Femur (tissue), 1 donor: Measurements from ENCODE around the gene PLAC9.

Experiments used
- DNase-seq: peaks from one replicate; pipeline ENCODE4 v3.0.0-alpha.2; 2017

The PLAC9 gene

DNA sequence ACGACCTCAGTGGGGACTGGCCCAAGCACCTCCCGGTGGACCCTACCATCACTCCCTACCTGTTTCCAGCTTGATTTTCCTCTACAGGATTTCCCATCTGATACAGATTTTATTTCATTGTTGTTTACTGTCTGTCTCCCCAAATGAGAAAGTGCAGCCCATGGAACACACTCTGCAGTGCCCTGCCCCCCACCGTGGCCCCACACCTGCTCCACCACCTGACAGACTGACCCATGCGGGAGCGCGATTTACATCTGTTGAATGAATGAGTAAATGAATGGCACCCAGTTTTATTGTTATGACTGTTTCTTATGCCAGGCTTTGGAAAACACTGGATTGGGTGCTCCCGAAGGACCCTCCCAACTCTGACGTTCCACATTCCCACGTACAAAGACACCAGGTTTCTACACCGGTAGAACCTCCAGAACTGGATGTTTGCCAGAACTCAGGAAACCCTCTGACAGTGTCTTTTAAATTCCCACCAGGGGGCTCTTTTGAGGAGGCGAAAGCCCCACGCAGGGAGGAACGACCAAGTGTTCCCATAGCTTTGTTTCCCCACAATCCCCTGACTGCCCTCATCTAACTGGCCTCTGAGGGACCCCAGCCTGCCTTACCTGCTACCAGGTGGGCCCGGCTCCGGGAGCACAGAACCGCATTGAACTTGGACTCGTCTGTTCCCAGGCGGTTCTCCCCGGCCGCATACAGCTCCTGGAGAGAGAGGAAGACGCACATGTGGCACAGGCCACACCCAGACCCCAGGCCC is 29.0 kb downstream of the PLAC9 start:
- no peak for DNase-seq

DNA sequence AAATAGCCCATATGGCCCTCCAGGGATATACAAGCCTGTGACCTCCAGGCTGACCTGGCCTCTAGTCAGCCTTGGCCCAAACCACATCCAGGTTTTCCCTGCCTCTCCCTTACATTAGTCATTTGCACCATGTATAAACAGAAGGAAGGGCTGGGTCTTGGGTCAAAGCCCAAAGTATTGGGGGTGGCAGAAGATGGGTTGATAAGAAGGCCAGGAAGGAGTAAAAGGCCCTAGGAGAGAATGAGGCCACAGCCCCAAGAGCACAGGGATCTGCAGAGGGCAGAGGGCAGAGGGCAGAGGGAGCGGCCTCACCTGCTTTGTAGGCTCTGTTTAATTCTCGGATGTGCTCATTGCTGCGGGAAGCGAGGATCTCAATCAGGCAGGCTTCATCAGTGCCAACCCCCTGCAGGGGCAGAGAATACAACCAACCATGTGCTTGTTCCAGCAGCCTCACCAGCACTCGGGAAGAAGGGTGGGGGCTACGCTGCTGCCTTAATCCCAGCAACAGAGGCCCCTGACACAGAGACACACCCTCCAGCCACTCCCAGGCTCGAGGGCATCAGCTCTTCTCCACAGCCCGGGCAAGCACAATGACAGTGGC is 31.3 kb downstream of the PLAC9 start:
- DNase-seq = no peak

DNA sequence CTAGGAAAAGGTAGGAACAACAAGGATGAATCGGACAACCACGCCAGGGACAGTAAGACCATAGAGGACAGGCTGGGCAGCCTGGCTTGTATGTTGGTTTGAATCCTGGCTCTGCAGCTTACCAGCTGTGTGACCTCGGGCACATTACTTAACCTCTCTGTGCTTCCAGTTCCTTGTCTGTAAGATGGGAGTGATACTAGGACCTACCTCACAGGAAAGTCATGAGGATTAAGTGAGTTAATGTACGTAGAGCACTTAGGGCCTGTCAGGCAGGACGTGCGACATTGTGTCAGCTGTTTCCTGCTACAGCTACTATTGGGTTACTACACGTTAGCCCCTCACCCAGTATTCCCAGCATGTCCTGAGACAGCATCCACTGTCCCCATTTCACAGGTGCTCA is 32.1 kb downstream of the PLAC9 start:
- no peak for DNase-seq

DNA sequence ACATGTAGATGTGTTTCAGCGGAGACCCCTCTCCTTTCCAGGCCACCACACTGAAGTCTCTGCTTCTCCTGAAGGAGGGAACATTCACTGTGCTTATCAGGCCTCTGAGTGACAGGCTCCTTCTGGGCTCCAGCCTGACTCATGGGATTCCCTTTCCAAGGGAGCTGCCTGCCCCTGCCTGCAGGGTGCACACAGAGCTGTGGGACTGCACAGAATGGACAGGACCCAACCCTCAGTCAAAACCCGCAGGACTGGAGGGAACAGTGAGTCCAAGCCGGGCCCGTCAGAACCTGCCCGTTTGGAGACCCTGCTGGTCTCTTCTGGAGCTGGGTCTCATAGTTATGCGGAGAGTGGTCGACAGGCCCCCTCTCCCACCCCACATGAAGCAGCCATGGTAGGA is 32.6 kb downstream of the PLAC9 start:
- no peak for DNase-seq

DNA sequence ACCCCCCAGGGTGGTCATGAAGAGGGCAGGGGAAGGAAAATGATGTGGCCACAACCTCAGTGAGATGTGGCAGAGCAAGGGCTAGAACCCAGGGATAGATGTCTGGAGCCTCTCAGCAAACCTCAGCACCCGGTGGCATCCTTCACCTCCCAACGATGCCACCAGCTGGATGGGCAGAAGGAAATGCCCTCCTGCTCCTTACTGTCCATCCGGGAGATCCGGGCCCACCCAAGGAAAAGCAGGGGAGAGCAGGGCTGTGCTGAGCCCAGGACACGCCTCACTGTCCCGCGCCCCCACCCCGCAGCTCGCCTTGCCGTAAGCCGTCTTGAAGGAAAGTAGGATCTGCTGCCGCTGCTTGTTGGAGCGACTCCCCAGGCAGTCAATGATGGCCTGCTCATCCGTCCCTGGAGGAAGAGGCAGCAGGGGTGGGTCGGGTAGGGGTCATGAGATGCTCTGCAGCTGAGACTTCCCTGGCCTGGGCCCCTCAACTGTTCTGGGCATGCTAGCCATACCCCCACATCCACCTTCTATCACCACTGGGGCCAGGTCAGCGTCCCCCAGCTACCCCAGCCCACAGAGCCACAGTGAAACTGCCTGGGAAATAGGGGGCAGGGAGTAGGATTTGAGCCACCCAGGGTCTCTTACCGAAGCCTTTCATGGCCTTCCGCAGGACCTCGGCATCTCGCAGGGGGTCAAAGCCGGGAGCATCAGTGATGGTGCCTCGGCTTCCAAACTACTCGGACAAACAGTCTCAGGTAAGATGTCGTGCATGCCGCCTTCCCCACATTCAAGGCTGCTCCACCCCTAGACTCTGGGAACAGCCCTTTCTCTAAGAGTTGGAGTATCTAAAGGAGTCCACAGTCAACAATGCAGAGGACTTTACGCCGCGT is 34.3 kb downstream of the PLAC9 start:
- no peak for DNase-seq

DNA sequence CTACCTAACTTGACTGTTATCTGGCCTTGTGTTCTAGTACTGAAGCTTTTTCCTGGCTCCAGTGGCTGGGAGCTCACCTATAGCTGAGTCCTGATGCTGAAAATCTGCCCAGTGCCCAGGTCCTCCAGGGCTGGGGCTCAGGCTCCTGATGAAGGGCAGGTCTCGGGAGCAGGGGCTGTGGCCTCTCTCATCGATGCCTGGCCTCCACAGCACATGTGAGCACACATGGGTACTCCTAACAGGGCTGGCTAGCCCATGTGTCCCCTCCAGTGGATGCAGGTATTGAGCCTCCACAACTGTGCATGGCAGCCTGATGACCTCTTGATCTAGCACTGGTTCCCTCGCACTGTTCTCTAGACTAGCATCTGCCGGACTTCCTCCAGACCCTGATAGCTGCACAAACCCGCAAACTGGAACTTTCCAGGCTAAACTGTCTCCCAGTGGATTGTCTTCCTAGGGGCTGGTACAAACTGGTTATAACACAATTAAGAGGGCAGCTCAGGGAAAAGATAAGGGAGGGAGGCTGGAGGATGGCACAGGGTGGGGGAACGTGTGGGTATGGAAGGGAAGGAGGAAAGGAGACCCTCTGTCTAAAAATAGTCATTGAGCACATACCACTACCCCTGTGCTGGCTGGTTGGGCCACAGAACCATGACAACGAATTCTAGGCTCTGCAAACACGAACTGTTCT is 35.1 kb downstream of the PLAC9 start:
- no peak for DNase-seq

DNA sequence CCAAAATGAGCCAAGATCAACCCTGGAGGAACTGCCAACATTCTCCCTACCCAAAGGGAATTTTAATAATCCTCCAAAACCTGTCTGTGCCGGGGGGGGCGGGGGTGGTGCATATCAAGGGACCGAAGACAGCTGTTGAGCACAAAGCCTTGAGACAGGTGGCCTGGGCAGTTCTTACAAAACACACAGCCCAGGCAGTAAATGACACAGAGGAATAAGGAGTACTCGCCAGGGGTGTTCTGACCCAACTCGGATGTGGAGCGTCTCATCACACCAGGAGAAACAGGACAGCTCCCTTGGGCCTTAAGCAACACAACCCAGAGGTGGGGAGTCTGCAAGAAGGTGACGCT is 35.6 kb downstream of the PLAC9 start:
- no peak for DNase-seq

DNA sequence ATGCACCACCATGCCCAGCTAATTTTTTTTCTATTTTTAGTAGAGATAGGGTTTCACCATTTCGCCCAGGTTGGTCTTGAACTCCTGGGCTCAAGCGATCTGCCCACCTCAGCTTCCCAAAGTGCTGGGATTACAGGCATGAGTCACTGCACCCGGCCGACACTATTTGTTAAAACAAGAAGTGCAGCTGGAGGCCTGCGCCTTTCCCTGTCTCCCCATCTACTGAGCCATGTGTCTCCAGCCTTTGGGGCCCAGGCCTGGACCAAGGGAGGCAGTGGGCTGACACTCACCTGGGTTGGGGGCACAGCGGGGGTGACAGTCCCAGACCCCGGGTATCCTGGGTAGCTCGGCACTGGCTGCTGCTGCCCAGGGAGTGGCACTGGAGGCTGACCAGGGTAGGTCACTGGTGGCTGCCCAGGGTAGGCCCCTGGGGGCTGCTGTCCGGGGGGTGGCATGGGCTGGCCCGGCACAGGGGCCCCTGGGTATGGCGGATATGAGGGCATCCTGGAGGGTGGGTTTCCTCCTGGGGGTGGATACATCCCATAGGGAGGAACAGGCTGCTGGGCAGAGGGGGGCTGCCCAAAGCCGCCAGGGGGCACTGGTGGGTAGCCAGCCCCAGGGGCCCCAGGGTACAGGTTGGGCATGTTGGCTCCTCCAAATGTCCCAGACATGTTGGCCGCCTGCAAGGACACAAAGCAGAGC is 36.3 kb downstream of the PLAC9 start:
- DNase-seq = no peak

DNA sequence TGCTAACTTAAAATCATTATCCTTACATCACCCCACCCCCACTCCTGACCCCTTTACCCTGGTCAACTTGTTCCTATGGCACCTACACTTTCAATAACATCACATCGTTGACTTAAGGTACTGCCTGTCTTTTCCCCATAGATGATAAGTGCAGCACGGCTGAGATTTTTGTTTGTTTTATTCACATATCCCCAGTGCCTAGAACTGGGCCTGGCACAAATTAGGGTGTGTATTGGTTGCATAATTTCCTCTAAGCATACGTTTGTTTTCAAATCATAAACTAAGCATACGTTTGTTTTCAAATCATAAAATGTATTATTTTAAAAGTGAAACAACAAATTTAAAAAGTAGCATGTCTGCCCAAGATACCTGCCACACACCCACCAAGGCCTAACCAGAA is 37.5 kb downstream of the PLAC9 start:
- no peak for DNase-seq

DNA sequence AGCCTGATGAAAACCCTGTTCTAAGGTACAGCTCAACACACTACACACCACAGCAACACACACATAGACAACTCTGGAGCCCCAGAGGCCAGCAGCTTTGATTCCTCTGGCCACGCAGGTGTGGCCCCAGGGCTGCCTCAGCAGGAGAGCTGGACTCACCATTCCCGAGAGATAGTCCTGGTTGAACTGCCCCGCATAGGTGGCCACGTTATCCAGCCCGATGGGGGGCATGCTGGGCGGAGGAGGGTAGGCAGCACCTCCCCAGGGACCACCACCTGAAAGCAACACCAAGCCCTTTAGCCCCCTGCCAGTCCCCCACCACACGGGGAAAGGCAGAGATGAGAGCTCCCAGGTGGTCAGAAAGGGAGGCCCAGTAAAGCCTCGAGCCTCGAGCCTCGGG is 38.1 kb downstream of the PLAC9 start:
- no peak for DNase-seq

DNA sequence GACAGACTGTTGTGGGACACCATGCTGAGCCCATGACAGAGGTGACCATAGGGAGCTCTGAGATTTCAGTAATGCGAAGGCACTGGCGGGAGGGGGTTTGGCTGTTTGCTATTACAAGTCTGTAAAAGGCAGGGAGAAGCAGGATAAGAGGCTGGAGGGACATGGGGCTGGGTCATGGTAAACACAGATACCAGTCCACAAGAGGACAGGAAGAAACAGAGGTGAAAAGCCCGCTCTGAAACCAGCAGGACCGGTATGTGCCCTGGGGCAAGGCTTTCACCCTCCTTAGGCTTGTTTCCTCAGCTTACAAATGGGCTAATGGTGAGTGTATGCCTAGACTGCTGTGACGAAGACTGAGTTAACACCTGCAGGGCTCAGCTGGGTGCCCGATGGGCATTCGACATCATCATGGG is 38.7 kb downstream of the PLAC9 start:
- DNase-seq = no peak

DNA sequence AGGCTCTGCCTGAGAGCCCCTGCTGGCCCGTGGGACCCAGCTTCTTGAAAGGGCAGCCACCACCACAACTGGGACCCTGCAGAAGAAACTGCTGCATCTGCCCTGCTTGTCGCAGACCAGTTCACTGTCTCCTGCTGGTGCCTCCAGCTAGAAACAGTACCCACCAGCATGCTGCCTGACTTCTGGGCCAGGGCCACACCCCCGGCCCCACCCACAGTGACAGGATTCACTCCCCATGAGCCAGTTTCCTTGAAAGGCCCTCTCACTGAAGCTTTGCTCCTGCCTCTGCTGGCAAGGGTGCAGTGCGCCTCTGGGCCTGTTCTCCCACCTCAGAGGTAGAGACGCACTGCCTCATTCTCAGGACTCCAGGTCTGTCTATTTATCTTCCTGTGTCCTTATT is 40.4 kb downstream of the PLAC9 start:
- DNase-seq = no peak

DNA sequence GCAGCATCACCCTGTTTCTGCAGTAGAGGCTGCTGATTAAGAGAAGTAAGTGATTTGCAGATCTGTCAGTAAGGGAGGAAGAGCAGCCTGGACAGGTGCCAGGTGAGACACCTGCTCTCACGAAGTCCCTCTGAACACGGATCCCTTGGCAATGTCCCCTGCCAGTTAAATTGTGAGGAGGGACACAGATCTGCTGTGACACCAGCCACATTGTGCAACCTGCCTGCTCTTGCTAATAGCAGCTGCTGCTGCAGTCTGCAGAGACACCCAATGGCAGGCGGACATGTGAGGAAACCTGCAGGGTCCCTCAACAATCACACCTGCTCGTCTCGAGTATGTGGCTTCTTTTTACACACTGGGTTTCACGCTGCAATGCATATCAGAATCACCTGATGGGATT is 40.9 kb downstream of the PLAC9 start:
- DNase-seq = no peak

DNA sequence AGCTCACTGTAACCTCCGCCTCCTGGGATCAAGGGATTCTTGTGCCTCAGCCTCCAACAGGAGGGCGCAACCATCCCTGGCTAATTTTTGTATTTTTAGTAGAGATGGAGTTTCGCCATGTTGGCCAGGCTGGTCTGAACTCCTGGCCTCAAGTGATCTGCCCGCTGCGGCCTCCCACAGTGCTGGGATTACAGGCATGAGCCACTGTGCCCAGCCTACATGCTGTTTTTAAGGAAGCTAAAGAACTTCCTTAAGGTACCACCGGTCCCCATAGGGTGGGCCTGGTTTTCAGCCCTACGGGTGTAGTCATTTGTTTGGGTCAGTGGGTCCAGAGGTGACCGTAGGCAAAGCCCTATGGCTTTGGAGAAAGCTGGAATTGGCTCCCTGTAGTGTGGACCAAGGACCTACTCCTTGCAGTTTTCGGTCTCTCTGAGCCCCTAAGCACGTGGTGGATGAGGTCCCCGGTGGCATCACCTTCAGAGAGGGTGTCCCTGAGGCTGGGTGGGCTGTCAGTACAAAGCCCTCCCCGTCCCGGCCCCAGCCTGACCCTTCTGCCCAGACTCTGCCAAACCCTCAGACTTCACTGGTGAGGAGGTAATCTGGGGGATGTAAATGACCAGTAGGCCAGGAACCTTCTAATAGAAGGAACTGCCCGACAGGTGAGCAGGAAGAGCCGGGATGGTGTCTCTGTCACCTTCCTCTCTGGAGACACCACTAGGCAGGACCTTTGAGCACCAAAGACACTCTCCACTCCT is 42.3 kb downstream of the PLAC9 start:
- no peak for DNase-seq

DNA sequence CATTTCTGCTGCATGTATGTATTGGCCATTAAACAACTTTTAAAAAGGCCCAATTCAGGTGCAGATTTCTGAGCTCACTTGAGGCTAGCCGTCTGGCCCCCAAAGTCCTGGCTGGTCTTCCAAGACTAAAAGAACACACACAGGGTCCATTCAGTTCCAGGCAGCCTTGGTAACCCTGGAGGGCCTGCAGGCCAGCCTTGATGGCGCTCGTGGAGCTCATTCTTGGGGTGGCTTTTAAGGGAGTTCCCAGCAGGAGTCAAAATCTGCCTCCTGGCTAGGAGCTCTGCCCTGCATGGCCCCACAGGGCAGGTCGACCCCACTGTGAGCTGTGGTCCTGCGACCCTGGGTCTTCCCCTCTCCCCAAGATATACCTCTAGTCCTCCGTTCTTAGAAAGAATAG is 44.0 kb downstream of the PLAC9 start:
- DNase-seq = no peak

DNA sequence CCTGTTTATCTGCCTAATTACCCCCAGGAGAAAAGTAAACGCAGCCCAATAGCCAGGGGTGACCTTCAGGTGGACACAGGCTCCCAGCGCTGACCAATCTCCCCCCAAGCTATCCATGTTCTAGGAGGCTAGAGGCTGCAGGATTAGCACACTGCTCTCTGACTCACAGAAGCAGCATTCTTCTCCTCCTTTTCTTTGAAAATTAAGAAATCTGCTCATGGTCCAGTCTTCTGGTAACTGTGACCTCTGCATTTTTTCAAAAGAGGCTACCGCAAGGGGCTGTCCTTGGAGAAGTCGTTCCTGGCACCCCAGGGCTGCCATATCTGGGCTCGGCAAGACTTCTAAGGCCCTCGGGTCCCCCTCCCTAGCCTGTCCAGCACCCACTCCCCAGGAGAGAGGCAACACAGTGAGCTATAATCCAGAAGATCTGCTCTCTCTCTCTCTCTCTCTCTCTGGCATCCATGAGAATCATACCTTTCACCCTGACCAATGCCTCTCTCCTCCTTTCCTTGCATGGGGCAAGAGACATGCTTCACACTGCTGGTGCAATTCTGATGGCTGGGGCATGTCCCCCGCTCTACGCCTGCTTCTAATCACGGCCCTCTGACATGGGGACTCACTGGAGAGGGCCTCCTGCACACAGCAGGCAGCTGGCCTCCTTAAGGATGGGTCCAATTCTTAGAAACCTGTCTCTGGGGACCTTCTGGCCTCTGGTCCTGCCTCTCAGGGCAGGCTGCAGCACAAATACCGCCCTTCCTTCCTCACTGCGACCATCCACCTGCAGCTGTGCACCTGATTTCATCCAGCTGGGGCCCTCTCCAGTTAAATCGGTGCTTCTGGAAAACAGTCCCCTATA is 45.5 kb downstream of the PLAC9 start:
- DNase-seq = no peak

DNA sequence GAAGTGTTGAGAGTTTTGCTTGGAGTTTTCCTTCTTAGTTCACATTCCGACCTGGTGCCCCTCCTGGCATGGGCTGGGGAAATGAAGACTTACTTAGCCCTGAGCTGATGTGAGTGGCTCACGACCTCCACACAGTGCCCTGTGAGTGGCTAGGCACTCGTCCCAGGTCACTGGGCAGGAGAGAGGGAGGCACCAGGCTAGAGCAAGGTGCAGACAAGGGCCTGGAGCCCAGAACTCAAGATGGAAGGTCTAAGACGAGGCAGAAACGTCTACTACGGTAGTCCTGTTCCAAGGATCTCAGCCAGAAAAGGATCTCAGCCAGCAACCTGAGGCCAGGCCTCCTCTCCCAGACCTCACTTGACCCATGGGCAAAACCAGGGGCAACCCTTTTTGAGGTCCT is 50.5 kb downstream of the PLAC9 start:
- no peak for DNase-seq

DNA sequence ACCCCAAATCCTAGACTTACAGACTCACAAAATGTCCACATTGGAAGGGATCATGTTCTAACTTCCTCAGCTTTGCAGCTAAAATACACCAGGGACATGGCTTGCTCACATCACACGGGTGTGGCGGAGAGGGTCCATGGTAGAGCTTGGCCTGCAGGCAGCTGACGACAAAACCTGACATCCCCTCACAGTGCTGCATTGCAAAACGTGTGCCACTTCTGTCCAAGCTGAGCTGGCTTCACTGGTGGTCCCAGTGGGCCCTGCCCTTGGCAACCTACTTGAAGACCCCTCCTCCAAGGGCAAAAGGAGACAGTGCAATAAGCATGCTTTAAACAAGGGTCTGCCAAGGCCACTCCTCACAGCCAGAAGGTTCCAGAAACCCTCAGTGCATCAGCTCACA is 50.9 kb downstream of the PLAC9 start:
- DNase-seq = no peak

DNA sequence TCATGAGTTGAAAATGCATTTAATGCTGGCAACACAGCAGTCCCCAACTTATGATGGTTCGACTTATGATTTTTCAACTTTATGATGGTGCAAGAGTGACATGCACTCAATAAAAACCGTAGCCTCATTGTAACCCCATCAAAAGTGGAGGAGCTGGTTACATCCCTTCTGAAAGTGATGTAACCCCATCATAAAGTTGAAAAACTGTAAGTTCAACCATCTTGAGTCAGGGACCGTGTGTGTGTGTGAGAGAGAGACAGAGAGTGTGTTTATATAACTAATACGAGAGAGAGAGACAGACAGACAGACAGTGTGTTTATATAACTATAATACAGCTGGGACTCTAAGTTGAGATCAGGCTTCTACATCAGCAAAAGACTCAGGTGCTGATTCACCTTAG is 51.8 kb downstream of the PLAC9 start:
- DNase-seq = no peak

DNA sequence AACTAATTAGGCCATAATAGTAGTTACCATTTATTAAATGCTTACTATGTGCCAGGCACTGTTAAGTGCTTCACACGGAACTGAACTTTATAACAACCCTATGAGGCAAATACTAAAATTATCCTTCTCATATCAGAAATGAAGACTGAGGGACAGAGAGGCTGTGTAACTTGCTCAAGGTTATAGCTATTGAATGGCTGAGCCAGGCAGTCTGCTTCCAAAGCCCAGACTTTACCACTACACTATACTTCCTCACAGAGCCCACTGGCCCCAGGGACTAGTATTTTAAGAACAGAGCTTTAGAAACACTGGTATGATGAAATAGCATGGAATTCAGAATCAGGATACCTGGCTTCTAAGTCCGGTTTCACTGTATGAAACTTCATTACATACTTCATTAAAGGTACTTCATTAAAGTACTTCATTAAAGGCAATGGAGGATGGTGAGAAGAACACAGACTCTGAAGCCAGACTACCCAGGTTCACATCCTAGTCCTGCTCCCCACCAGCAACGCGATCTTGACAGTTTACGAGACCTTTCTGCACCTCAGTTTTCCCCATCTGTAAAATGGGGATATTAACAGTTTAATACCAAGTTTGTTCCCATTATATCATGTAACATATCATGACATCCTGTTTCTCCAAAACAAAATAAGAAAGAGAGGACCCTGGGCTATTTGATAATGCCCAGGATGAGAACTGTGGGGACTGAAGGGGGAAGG is 53.2 kb downstream of the PLAC9 start:
- DNase-seq = no peak
